CD4-positive, alpha-beta T cell treated with Interleukin-10 for 1 hour (primary cell): Measurements from ENCODE around the gene ADIRF.
"Not testable (repeated sequence)": the region's sequence is repeated elsewhere in the genome, so short reads cannot be mapped to it uniquely, and the experiment has no call there.

Source experiments
- DNase-seq: peaks from one replicate; pipeline ENCODE4 v3.0.0-alpha.2; 2020

The ADIRF gene

DNA sequence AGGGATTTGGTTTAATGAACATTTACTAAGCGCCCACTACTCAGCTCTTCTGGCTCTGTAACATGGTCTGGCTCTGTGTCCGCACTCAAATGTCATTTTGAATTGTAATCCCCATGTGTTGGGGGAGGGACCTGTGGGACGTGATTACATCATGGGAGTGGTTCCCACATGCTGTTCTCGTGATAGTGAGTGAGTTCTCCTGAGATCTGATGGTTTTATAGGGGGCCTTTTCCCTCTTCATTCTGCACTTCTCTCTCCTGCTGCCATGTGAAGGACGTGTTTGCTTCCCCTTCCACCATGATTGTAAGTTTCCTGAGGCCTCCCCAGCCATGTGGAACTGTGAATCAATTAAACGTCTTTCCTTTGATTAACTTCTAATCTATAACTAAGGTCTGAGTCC is 12.7 kb downstream of the ADIRF start:
- DNase-seq, result not testable (repeated sequence)

DNA sequence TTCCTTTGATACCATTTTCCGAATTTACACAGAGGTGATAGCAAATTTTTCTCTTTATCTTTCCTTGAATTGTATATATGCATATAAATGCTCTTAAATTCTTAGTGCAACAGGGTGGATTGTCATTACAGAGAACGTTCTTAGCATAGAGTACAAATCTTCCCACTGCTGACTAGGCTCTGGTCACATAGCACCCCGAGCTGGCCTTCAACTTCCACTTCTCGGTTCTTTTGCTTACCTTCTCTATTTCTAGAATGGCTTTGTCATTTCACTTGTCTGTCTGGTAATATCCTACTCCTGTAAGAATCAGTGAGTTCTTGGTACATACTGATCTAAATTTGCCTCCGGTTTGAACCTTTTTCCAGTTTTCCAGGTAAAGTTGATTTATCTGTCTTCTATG is 13.4 kb downstream of the ADIRF start:
- no peak for DNase-seq

DNA sequence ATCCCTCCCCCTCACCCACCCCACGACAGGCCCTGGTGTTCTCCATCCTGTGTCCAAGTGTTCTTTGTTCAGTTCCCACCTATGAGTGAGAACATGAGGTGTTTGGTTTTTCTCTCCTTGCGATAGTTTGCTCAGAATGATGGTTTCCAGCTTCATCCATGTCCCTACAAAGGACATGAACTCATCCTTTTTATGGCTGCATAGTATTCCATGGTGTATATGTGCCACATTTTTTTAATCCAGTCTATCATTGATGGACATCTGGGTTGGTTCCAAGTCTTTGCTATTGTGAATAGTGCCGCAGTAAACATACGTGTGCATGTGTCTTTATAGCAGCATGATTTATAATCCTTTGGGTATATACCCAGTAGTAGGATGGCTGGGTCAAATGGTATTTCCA is 16.2 kb downstream of the ADIRF start:
- not testable (repeated sequence) for DNase-seq

DNA sequence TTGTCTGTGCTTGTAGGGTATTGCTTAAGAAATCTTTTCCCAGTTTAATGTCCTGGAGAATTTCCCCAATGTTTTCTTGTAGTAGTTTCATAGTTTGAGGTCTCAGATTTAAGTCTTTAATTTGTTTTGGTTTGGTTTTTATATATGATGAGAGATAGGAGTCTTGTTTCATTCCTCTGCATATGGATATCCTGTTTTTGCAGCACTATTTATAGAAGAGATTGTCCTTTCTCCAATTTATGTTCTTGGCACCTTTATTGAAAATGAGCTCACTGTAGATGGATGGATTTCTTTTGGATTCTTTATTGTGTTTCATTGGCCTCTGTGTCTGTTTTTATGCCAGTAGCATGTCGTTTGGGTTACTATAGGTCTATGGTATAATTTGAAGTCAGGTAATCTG is 20.2 kb downstream of the ADIRF start:
- no peak for DNase-seq

DNA sequence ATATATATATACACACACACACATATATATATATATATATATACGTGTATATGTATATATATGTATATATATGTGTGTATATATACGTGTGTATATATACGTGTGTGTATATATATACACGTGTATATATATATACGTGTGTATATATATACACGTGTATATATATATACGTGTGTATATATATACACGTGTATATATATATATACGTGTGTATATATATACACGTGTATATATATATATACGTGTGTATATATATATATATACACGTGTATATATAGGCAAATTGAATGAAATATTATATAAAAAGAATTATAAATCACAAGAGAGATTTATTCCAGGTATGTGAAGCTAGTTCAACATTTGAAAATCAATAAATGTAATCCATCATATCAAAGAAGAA is 23.1 kb downstream of the ADIRF start:
- DNase-seq, result not testable (repeated sequence)

DNA sequence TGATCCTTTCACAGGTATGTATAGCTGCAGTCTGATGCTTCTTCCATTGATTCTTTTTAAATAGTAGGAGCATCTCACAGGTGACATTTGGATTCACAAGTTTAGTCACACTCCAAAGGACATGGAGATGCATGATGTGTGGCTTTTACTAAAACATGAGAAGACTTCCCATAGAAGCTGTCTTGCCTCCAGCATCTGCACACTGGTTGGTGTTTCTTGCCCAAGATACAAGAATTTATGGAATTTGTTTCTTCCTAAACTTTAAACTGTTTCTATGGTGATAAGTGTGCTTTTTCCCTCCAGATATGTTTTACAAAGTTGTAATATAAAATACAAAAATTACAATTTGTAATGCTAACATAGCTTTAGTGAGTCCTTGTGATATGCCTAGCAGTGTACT is 24.2 kb downstream of the ADIRF start:
- DNase-seq, result no peak

DNA sequence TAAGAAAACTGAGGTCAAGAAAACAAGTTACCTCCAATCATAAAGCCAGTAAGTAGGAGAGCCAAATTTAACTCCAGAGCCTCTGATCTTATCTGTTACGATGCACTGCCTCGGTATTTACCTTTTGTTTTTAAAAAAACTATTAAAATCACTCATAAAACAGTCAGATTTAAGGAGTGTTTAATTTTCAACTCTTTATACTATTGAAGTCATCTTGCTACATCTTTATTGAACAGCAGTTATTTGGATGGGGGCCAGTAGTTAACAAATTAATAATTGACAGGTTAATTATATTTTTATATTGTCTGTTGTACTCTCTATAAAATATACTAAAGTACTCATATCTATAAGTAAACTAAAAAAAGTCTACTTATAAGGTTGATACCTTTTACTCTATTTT is 24.6 kb downstream of the ADIRF start:
- no peak for DNase-seq

DNA sequence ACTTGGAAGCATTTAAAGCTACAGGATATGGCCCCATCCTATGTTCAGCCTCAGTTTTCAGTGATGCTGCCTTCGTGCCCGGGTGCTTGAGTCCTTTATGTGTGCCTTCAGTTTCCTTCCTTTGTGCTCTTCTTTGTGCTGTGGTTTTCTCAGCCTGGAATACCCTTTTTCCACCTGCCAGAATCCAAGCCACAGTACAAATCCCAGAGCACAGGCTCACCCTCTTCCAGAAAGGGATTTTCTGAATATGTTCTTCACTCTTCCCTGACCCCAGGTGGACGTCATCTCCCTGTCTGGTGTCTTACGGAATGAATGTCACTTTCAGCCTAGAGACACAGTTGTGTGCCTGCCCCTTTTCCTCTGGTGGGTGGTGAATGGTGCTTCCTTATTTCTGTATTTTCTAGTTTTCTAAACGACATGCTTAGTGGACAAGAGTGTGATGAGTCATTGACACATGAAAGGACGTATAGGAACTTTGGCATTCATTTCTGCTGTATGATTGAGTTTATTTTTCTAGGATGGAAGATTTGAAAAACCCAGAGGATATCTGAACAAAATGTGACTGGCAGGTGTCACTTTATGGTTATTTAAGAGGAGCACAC is 31.6 kb downstream of the ADIRF start:
- not testable (repeated sequence) for DNase-seq

DNA sequence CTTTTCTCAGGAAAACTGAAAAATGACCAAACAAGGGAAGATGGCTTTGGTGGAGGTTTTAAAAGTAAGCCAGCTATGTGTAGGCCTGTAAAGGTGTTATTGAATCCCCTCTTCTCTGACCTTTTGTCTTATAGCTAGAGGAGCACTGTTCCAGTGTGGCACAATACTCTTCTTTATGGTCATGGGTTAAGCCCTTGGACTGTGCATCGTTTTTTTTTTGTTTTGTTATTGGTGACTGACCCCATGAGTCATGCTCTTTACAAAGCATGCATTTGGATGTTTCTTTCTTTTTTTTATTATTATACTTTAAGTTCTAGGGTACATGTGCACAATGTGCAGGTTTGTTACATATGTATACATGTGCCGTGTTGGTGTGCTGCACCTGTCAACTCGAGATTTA is 32.2 kb downstream of the ADIRF start:
- no peak for DNase-seq

DNA sequence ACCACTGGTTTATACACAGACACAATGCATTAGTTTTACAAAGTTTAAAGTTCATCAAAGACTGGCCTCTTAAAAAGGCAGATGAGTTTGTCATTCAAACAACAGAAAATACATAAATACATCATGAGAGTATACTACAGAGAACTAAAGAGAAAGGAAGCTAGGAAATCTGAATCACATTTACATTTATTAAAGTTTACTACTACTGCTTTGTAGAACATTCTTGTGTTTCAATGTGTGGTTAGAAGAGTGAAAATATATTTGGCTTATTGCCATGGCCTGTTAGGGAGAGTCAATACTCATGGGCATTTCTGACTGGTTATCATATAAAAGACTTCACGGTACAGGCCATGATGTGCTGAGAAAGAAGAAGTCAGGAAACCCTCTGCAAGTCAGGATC is 38.8 kb downstream of the ADIRF start:
- DNase-seq, result not testable (repeated sequence)

DNA sequence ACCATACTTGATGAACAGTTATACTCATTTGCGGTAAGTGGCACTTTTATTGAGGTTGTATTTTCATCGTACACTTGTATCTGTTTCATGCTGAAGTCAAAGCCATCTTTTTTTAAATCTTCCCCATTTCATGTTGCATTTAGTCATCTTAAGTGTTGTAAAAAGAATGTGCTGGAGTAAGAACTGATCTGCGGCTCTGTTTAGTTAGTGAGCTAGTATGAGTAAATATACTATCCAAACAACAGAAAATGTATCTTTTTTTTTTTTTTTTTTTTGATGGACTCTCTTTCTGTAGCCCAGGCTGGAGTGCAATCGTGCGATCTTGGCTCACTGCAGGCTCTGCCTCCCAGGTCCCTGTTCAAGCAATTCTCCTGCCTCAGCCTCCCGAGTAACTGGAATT is 39.4 kb downstream of the ADIRF start:
- not testable (repeated sequence) for DNase-seq

DNA sequence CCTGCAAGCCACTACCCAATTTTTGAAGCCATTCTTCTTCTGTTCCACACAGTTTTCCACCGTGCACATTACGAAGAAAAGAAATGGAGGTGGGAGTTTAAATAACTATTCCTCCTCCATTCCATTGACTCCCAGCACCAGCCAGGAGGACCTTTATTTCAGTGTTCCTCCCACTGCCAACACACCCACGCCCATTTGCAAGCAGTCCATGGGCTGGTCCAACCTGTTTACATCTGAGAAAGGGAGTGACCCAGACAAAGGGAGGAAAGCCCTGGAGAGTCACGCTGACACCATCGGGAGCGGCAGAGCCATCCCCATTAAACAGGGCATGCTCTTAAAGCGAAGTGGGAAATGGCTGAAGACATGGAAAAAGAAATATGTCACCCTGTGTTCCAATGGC is 40.0 kb downstream of the ADIRF start:
- DNase-seq, result not testable (repeated sequence)

DNA sequence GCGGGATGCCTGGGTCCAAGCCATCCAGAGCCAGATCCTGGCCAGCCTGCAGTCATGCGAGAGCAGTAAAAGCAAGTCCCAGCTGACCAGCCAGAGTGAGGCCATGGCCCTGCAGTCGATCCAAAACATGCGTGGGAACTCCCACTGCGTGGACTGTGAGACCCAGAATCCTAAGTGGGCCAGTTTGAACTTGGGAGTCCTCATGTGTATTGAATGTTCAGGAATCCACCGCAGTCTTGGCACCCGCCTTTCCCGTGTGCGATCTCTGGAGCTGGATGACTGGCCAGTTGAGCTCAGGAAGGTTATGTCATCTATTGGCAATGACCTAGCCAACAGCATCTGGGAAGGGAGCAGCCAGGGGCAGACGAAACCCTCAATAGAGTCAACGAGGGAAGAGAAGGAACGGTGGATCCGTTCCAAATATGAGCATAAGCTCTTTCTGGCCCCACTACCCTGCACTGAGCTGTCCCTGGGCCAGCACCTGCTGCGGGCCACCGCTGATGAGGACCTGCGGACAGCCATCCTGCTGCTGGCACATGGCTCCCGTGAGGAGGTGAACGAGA is 40.9 kb downstream of the ADIRF start:
- not testable (repeated sequence) for DNase-seq

DNA sequence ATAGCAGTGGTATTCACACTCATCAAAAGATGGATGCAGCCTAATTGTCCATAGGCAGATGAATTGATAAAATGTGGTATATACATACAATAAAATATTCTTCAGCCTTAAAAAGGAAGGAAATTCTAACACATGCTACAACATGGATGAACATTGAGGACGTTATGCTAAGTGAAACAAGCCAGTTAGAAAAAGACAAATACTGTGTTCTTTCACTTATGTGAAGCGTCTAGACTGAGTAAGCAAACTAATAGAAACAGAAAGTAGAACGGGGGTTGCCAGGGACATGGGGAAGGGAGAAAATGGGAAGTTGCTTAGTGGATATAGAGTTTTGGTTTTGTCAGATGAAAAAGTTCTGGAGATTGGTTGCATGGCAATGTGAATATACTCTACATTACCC is 45.2 kb downstream of the ADIRF start:
- DNase-seq, result not testable (repeated sequence)

DNA sequence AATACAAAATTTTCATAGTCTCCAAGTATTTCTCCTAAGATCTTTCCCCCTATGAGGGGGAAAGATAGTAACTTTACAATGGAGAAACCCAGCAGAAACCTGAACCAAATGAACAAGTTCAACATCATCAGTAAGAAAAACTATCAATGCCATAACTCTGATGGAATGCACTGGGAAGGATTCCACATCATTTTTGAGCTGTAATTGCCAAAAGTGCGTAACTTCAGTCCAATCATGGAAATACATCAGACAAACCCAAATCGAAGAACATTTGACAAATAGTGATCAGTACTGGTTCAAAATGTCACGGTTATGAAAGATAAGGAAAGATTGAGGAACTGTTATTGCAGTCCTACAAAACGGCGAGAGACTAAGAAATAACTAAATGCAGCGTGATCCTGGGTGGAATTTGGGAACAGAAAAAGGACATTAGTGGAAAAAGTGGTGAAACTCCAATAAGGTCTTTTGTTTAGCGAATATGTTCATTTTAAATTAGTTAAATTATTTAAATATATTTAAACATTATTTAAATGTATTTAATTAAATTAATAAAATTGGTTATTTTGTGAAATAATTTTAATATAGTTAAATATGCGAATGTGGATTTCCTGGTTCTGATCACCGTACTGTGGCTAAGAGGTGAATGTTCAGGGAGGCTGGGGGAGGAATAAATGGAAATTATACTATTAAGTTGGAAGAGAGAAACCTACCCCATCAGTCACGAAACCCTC is 46.9 kb downstream of the ADIRF start:
- DNase-seq, result not testable (repeated sequence)

DNA sequence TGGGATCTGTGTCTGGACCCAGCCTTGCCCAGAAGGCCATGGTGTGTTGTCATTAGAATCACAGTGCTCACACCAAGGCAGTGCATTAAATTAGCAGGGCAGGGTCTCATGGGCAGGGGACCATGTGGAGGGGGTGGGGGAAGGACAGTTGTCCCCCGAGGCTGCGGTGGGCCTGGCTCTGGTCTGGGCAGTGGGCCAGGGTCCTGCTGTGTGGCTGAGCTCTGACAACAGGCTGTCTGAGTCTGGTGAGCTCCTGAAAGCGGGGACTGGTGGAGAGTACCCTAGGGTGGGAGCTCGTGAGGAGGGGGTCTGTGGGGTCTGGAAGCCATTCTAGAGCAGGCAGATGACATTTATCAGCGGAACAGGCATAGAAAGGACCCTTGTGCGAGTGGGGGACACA is 49.8 kb downstream of the ADIRF start:
- DNase-seq, result not testable (repeated sequence)

DNA sequence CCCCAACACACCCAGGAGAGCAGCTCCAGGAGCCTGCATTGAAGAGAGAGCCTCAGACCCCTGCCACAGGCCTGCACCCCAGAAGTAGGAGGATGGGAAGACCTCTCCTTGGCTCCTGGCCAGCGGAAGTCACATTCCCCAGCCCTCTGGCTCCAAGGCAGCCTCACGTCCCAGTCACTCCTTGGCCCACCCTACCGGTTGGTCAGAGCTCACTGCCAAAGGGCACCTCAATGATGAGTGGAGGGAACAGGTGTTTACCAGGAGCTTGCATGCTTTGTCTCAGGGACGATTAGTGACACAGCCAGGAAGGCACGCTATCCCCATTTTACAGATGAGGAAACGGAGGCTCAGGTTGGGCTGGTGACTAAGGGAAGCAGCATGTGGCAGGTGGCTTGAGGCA is 50.8 kb downstream of the ADIRF start:
- not testable (repeated sequence) for DNase-seq

DNA sequence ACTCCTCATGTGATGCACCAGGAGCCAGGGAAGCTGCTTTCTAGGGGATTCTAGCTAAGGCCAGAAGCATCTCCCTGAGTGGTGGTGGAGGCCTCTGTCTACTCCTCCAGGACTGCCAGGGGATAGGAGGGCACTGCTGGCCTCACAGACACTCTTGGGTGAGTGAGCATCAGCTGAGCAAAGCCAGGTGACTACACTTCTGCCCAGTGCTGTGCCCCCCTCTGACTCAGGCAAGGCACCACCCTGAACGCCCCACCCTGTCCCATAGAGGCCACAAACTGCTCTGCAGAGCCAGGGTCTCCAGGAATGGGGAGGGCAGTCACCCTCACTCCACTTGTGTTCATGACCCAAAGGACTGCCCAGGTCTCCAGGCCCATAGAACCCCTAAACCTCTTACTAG is 51.2 kb downstream of the ADIRF start:
- not testable (repeated sequence) for DNase-seq

DNA sequence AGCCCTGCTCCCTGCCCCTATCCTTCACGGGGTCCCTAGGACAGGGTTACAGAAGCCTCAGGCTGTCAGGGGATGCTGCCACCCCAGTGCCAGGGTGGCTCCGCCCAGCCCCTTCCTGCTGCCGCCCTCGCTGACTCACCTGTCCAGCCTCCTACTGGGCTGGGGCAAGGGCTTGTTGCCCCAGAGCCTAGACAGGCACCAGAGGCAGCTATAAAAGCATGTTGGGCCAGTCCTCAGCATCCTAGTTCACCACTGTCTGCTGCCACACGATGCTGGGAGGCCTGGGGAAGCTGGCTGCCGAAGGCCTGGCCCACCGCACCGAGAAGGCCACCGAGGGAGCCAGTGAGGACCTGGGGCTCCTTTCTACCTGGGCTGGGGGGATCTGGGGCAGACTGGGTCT is 51.8 kb downstream of the ADIRF start, which contains the start of gene FAM25A:
FAM25A (plus strand) TSS at position 239 of the 400 bp plus-strand sequence; CDS start at position 270, 31 bp downstream.
- not testable (repeated sequence) for DNase-seq
